Left ventricle myocardium inferior (tissue), 1 donor: ENCODE measurements around the gene NRXN3. TPM values are rescaled to one million over a fixed set of nuclear protein-coding genes. Genes with fewer than 3 reads are reported as not detected.

Experiments
- DNase-seq: peaks from one replicate; pipeline ENCODE4 v3.0.0-alpha.2; 2020
- H3K27ac ChIP-seq: fragments of 200-600 bp; replicated peaks from 2 replicates; pipeline ENCODE4 v1.8.0; 2021
- H3K27me3 ChIP-seq: fragments of 200-600 bp; 2 replicates; pipeline ENCODE4 v1.8.0; 2021; ENCODE audit warnings: low read depth
- H3K36me3 ChIP-seq: fragments of 200-600 bp; 2 replicates; pipeline ENCODE4 v1.8.0; 2021
- H3K4me1 ChIP-seq: fragments of 200-600 bp; 2 replicates; pipeline ENCODE4 v1.8.0; 2021
- H3K4me3 ChIP-seq: fragments of 200-600 bp; 2 replicates; pipeline ENCODE4 v1.8.0; 2021; ENCODE audit warnings: mild to moderate bottlenecking, moderate library complexity
- H3K9me3 ChIP-seq: fragments of 200-600 bp; replicated peaks from 2 replicates; pipeline ENCODE4 v1.8.0; 2021
- intact Hi-C: fragments of 100-400 bp; cut with micrococcal nuclease; formaldehyde crosslinking; loops from one replicate; pipeline ENCODE4 v1.11.0; 2022
- total RNA-seq: library from RNA; stranded (reverse); fragmentation: NEBNext Ultra II Directional; extraction: Animal tissue kit (Norgen Biotek cat#: 25700); gene quantifications from one replicate; pipeline ENCODE4 v1.2.1, GENCODE V29; 2021
- TF ChIP-seq, protein P1 (sequence below): fragments of 200-600 bp; IDR thresholded peaks from 2 replicates; pipeline ENCODE4 v1.8.0; 2021; ENCODE audit warnings: antibody characterized with exemption, mild to moderate bottlenecking, borderline replicate concordance
- donor health status: DM: no; HTN: yes; CAD: no; lungs with severe emphysema.

Gene NRXN3
- total RNA-seq, 1 donor from 2014 or later: 1.2 TPM

DNA sequence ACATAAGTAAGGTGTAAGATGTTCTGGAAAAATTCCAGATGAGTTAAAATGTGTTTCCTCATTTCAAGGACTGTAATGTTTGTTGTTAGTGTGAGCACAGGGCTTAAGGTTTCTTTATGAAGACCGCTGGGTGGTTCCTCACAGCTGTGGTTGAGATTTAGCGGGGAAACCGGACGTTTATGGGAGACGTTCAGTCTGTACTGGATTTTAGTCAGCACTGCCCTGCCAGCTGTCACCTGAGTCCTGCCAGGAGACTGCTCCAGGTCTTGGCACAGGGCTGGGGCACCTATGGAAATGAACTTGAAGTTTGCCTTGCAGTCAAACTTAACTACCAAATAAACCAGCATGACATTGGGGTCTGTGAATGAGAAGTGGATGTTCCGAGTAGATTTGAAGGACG is 1485.9 kb downstream of the NRXN3 start:
- peaks cover 18% of the 10 kb centered on the region for H3K9me3 ChIP-seq
- intact Hi-C loops: no loop called here
- H3K27ac ChIP-seq: no peak overlapping the region
- no peaks in the 10 kb centered on the region for H3K4me1 ChIP-seq
- TF ChIP-seq, protein P1, sequence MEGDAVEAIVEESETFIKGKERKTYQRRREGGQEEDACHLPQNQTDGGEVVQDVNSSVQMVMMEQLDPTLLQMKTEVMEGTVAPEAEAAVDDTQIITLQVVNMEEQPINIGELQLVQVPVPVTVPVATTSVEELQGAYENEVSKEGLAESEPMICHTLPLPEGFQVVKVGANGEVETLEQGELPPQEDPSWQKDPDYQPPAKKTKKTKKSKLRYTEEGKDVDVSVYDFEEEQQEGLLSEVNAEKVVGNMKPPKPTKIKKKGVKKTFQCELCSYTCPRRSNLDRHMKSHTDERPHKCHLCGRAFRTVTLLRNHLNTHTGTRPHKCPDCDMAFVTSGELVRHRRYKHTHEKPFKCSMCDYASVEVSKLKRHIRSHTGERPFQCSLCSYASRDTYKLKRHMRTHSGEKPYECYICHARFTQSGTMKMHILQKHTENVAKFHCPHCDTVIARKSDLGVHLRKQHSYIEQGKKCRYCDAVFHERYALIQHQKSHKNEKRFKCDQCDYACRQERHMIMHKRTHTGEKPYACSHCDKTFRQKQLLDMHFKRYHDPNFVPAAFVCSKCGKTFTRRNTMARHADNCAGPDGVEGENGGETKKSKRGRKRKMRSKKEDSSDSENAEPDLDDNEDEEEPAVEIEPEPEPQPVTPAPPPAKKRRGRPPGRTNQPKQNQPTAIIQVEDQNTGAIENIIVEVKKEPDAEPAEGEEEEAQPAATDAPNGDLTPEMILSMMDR: no peak
- no peaks in the 10 kb centered on the region for H3K36me3 ChIP-seq
- no peak overlapping the region for H3K4me3 ChIP-seq
- no peak for DNase-seq
- no peaks in the 10 kb centered on the region for H3K27me3 ChIP-seq

DNA sequence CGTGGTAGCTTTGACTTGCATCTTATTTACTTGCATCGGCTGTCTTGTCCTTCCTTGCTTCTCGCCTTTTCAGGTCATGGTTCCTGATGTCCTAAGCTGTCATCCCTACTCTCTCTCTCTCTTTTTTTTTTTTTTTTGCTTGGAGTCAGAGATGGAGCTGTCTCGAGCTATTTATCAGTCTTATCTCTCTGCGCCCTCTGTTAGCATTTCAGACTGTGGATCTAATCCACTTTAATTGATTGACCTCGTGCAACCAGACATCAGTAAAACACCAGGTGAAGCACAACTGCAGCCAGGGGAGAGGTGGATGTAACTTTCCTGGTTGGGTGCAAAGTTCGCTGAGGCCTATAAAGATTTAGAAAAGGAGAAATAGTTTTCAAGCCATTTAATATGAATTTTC is 1486.3 kb downstream of the NRXN3 start:
- Histone ChIP-seq H3K36me3 (no peaks in the 10 kb centered on the region), H3K4me3 (no peak overlapping the region), H3K4me1 (no peaks in the 10 kb centered on the region), H3K9me3 (peaks cover 18% of the 10 kb centered on the region), H3K27ac (no peak overlapping the region), H3K27me3 (no peaks in the 10 kb centered on the region)
- no peak for DNase-seq
- TF ChIP-seq, protein P1: no peak
- intact Hi-C loops: no loop called here

DNA sequence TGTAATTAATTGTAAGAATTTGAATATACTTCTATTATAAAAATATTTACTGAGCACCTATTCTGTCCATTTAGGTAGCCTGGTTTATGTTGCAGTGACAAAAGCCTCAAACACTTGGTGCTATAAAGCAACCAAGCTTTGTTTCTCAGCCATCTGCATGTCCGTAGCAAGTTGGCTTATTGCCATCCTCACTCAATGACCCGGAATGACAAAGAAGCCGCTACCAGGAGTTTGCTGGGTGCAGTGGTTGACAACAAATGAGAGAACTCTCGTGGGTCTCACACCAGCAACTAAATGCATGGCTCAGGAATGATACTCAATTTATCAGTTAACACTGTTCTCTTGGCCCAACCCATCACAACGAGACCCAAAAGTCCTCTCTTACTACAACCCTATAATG is 1488.0 kb downstream of the NRXN3 start:
- no peaks in the 10 kb centered on the region for H3K27me3 ChIP-seq
- H3K27ac ChIP-seq: no peak overlapping the region
- no peaks in the 10 kb centered on the region for H3K4me1 ChIP-seq
- no peaks in the 10 kb centered on the region for H3K36me3 ChIP-seq
- TF ChIP-seq, protein P1: no peak
- H3K9me3 ChIP-seq: peaks cover 15% of the 10 kb centered on the region
- intact Hi-C loops: no loop called here
- H3K4me3 ChIP-seq: no peak overlapping the region
- no peak for DNase-seq

DNA sequence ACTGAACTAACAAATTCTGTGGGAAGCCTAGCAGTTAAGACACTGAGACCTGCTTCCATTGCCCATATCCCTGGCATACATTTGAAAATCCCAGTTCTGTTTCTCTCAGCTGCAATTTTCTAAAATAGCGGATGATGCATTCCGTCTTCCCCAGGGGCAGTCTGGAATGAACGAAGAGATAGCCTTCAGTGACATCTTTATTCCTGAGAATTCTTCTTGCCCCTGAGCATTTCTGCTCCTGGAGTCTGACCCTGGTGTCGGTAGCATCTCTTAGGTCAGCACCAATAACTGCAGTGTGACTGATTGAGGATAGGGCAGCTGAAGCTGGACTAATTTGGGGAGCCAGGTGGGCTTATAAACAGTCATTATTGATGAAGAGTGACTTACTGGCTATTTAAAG is 1488.6 kb downstream of the NRXN3 start:
- H3K27ac ChIP-seq: no peak overlapping the region
- no peaks in the 10 kb centered on the region for H3K4me1 ChIP-seq
- peaks cover 9% of the 10 kb centered on the region for H3K9me3 ChIP-seq
- no peak overlapping the region for H3K4me3 ChIP-seq
- no peaks in the 10 kb centered on the region for H3K36me3 ChIP-seq
- intact Hi-C loops: no loop called here
- DNase-seq: no peak
- TF ChIP-seq, protein P1: no peak
- no peaks in the 10 kb centered on the region for H3K27me3 ChIP-seq

DNA sequence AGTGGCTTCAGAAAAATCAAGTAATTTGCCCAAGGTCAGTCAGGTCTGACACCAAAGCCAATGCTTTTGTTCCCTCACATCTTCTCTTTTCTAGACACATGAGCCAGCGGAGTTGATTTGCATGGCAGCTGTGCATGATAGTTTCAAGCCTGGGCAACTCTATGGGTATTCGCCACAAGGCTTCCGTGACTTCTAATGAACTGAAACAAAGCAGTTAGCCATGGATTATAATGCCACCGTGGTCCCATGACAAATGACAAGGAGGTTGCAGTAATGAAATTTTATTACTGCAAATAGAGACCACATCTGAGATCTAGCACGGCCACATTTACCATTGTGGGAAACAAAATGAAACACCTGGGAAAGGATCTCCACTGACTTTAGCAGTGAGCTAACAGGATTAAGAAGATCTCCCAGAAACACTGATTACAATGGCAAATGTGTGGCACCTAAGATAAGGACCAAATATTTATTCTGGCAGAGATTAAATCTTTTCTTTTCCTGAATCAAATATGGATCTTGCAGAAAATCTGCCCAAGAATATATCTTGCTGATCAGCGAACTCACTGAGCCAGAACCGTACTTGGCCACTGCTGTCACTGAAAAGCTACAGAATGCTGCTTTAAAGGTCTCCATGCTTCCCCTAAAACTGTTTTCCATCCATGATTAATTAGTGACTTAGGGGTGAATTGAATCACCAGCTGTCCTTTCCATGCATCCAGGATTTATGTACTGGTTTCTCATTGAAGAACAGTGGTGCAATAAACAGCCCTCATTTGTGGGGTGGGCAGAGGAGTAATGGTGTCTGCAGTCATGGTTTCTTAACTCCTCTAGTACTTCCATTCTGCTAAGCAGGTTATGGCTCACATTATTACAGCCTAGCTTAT is 1490.1 kb downstream of the NRXN3 start:
- TF ChIP-seq, protein P1: no peak
- Histone ChIP-seq H3K4me1 (no peaks in the 10 kb centered on the region), H3K4me3 (no peak overlapping the region), H3K27ac (no peak overlapping the region), H3K9me3 (no peaks in the 10 kb centered on the region), H3K36me3 (no peaks in the 10 kb centered on the region), H3K27me3 (no peaks in the 10 kb centered on the region)
- intact Hi-C loops: no loop called here
- DNase-seq: no peak
